AG20443 (cell line): Measurements from ENCODE around the gene ARL13B.
A peak's percentile ranks its signal among the peaks of the same experiment; 100 is the strongest.
"Not testable (repeated sequence)": the region's sequence is repeated elsewhere in the genome, so short reads cannot be mapped to it uniquely, and the experiment has no call there.

Experiments
- DNase-seq: peaks from one replicate; pipeline ENCODE4 v3.0.0; 2012; ENCODE audit warnings: low spot score, mixed read lengths

Gene ARL13B

GRCh38 chr3:93979850-93980676, at the start of gene ARL13B:
Gene ARL13B, plus strand, starts transcription at chr3:93980155. Its CDS starts 269 bp downstream, at chr3:93980424.
- peak; percentile 98 for DNase-seq

GRCh38 chr3:93931597-93932229, 48.2 kb upstream of the ARL13B start:
- DNase-seq: no peak

GRCh38 chr3:93934366-93935046, 45.4 kb upstream of the ARL13B start:
- DNase-seq: no peak

GRCh38 chr3:93936549-93936948, 43.4 kb upstream of the ARL13B start:
- no peak for DNase-seq

GRCh38 chr3:93937485-93937884, 42.5 kb upstream of the ARL13B start:
- not testable (repeated sequence) for DNase-seq

- not testable (repeated sequence) for DNase-seq
Observed at GRCh38 chr3:93949958-93950357, 30.0 kb upstream of the ARL13B start.

GRCh38 chr3:93961026-93961425, 18.9 kb upstream of the ARL13B start:
- no peak for DNase-seq

- no peak for DNase-seq
Observed at GRCh38 chr3:93961489-93961888, 18.5 kb upstream of the ARL13B start.

GRCh38 chr3:93962798-93963197, 17.2 kb upstream of the ARL13B start:
- DNase-seq: no peak

- DNase-seq: not testable (repeated sequence)
Observed at GRCh38 chr3:93965106-93965505, 14.8 kb upstream of the ARL13B start.

- DNase-seq: peak; percentile 14
Observed at GRCh38 chr3:93969443-93969842, 10.5 kb upstream of the ARL13B start.

- no peak for DNase-seq
Observed at GRCh38 chr3:93969997-93970396, 10.0 kb upstream of the ARL13B start.

- DNase-seq: peak; percentile 89
Observed at GRCh38 chr3:93973131-93974126, 6.5 kb upstream of the ARL13B start, which contains the start of gene PROS1. Gene PROS1, minus strand, starts transcription at chr3:93973896. Its CDS starts 147 bp downstream, at chr3:93973749.

GRCh38 chr3:93981649-93982048, 1.7 kb downstream of the ARL13B start:
- DNase-seq: no peak

GRCh38 chr3:93983408-93983807, 3.5 kb downstream of the ARL13B start:
- DNase-seq: no peak

GRCh38 chr3:93984618-93985017, 4.7 kb downstream of the ARL13B start:
- no peak for DNase-seq

- no peak for DNase-seq
Observed at GRCh38 chr3:93988283-93988682, 8.3 kb downstream of the ARL13B start.

- no peak for DNase-seq
Observed at GRCh38 chr3:93988764-93989163, 8.8 kb downstream of the ARL13B start.

- peak; percentile 16 for DNase-seq
Observed at GRCh38 chr3:93989241-93989640, 9.3 kb downstream of the ARL13B start.

- DNase-seq: no peak
Observed at GRCh38 chr3:93991631-93992030, 11.7 kb downstream of the ARL13B start.

GRCh38 chr3:93992207-93992606, 12.3 kb downstream of the ARL13B start:
- no peak for DNase-seq
